ENCODE measurements around the gene SPAG4.

GRCh38 chr20:35601990-35602389 is 13.6 kb upstream of the SPAG4 start:
- TF ChIP-seq CTCF (conservative IDR thresholded peaks at IDR 0.05), result no peak
- no peak for TF ChIP-seq EZH2 (IDR thresholded peaks at IDR 0.05; ENCODE audit: low read depth)

Measured in PC-9 (cell line).